ENCODE results near the gene ADAM22.

The ADAM22 gene

GRCh38 chr7:88089561-88089960 lies 155.5 kb downstream of the ADAM22 start:
- POLR2A ChIA-PET, result no interaction called here
- no peaks in the 10 kb centered on the region for H3K36me3 ChIP-seq (ENCODE audit: control insufficient read depth in 2 of 2, insufficient read depth in 1 of 2, low read length in 2 of 2)
- CTCF ChIA-PET, result no interaction called here
- TF ChIP-seq, protein P1, sequence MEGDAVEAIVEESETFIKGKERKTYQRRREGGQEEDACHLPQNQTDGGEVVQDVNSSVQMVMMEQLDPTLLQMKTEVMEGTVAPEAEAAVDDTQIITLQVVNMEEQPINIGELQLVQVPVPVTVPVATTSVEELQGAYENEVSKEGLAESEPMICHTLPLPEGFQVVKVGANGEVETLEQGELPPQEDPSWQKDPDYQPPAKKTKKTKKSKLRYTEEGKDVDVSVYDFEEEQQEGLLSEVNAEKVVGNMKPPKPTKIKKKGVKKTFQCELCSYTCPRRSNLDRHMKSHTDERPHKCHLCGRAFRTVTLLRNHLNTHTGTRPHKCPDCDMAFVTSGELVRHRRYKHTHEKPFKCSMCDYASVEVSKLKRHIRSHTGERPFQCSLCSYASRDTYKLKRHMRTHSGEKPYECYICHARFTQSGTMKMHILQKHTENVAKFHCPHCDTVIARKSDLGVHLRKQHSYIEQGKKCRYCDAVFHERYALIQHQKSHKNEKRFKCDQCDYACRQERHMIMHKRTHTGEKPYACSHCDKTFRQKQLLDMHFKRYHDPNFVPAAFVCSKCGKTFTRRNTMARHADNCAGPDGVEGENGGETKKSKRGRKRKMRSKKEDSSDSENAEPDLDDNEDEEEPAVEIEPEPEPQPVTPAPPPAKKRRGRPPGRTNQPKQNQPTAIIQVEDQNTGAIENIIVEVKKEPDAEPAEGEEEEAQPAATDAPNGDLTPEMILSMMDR (tag by site-specific recombination; IDR thresholded peaks at IDR 0.05), result no peak
- TF ChIP-seq MEIS1 (CRISPR knock-in tag; IDR thresholded peaks at IDR 0.05; ENCODE audit: borderline replicate concordance), result no peak
- TF ChIP-seq, protein P2, sequence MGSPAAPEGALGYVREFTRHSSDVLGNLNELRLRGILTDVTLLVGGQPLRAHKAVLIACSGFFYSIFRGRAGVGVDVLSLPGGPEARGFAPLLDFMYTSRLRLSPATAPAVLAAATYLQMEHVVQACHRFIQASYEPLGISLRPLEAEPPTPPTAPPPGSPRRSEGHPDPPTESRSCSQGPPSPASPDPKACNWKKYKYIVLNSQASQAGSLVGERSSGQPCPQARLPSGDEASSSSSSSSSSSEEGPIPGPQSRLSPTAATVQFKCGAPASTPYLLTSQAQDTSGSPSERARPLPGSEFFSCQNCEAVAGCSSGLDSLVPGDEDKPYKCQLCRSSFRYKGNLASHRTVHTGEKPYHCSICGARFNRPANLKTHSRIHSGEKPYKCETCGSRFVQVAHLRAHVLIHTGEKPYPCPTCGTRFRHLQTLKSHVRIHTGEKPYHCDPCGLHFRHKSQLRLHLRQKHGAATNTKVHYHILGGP (tag by site-specific recombination; IDR thresholded peaks at IDR 0.05), result no peak
- no peak for TF ChIP-seq YY2 (tag by site-specific recombination; IDR thresholded peaks at IDR 0.05)
- TF ChIP-seq ZNF140 (tag by site-specific recombination; IDR thresholded peaks at IDR 0.05), result no peak
- TF ChIP-seq ZNF658 (tag by site-specific recombination; IDR thresholded peaks at IDR 0.05), result no peak
- no peak for TF ChIP-seq GLI2 (tag by site-specific recombination; IDR thresholded peaks at IDR 0.05; ENCODE audit: borderline replicate concordance, low read depth)
- no peak for TF ChIP-seq ZNF548 (tag by site-specific recombination; IDR thresholded peaks at IDR 0.05)
- TF ChIP-seq ZNF768 (tag by site-specific recombination; IDR thresholded peaks at IDR 0.05), result no peak
- TF ChIP-seq ZNF311 (tag by site-specific recombination; IDR thresholded peaks at IDR 0.05; ENCODE audit: borderline replicate concordance), result no peak
- no peak for TF ChIP-seq BCL11A (tag by site-specific recombination; IDR thresholded peaks at IDR 0.05; ENCODE audit: low read depth)
- no peak for TF ChIP-seq ZNF394 (tag by site-specific recombination; IDR thresholded peaks at IDR 0.05; ENCODE audit: borderline replicate concordance)
- TF ChIP-seq ZNF404 (tag by site-specific recombination; IDR thresholded peaks at IDR 0.05), result no peak
- TF ChIP-seq TRIM28 (IDR thresholded peaks at IDR 0.05; ENCODE audit: borderline replicate concordance, low read length), result no peak
- no peak for TF ChIP-seq ZNF677 (tag by site-specific recombination; IDR thresholded peaks at IDR 0.05)
- TF ChIP-seq KLF10 (tag by site-specific recombination; IDR thresholded peaks at IDR 0.05), result no peak
- no peak for TF ChIP-seq ZNF48 (tag by site-specific recombination; IDR thresholded peaks at IDR 0.05)
- H3K4me1 ChIP-seq (ENCODE audit: control insufficient read depth, insufficient read depth, low read length), result peaks cover 17% of the 10 kb centered on the region
- no peaks in the 10 kb centered on the region for H3K9me3 ChIP-seq (ENCODE audit: control insufficient read depth, insufficient read depth, low read depth, low read length)
- no peak overlapping the region for H3K27ac ChIP-seq (ENCODE audit: extremely low read depth, low read depth, low read length)
- H3K4me3 ChIP-seq (ENCODE audit: low read depth, low read length), result no peak overlapping the region

DNA sequence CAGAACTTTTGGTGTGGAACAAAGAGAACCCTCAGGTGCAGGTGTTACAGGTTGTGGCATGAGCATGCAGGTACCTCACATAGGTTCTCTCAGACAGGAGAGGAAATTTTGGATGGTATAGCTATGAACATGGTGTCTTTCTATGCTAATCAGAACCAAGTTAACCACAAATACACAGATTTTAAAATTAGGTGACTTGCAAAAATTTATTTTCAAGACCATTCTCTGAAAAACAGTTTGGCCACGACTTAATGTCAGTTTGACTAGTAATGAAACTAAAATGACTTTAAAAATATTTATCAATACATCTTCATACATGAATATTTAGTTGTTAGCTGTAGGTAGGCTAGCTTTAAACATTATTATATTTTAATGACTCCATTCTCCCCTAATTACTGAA lies 156.2 kb downstream of the ADAM22 start:
- no peak overlapping the region for H3K4me3 ChIP-seq (ENCODE audit: low read depth, low read length)
- H3K9me3 ChIP-seq (ENCODE audit: control insufficient read depth, insufficient read depth, low read depth, low read length), result no peaks in the 10 kb centered on the region
- ChIA-PET CTCF (interaction anchor here (0.6 kb wide), 1 partner anchor 41 kb away, joined by 3 read pairs; no protein-coding TSS in a partner anchor), POLR2A (no interaction called here)
- no peaks in the 10 kb centered on the region for H3K36me3 ChIP-seq (ENCODE audit: control insufficient read depth in 2 of 2, insufficient read depth in 1 of 2, low read length in 2 of 2)
- H3K4me1 ChIP-seq (ENCODE audit: control insufficient read depth, insufficient read depth, low read length), result peaks cover 17% of the 10 kb centered on the region
- H3K27ac ChIP-seq (ENCODE audit: extremely low read depth, low read depth, low read length), result no peak overlapping the region
- TF ChIP-seq ZNF544 (tag by site-specific recombination; IDR thresholded peaks at IDR 0.05), result no peak
- no peak for TF ChIP-seq ZNF423 (tag by site-specific recombination; IDR thresholded peaks at IDR 0.05)
- TF ChIP-seq, protein P2 (tag by site-specific recombination; IDR thresholded peaks at IDR 0.05), result no peak
- no peak for TF ChIP-seq ZNF776 (tag by site-specific recombination; IDR thresholded peaks at IDR 0.05; ENCODE audit: borderline replicate concordance)
- TF ChIP-seq, protein P3, sequence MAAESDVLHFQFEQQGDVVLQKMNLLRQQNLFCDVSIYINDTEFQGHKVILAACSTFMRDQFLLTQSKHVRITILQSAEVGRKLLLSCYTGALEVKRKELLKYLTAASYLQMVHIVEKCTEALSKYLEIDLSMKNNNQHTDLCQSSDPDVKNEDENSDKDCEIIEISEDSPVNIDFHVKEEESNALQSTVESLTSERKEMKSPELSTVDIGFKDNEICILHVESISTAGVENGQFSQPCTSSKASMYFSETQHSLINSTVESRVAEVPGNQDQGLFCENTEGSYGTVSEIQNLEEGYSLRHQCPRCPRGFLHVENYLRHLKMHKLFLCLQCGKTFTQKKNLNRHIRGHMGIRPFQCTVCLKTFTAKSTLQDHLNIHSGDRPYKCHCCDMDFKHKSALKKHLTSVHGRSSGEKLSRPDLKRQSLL (tag by site-specific recombination; IDR thresholded peaks at IDR 0.05), result no peak
- no peak for TF ChIP-seq REPIN1 (tag by site-specific recombination; IDR thresholded peaks at IDR 0.05; ENCODE audit: low read depth)
- no peak for TF ChIP-seq PRDM4 (tag by site-specific recombination; IDR thresholded peaks at IDR 0.05)
- TF ChIP-seq, protein P4, sequence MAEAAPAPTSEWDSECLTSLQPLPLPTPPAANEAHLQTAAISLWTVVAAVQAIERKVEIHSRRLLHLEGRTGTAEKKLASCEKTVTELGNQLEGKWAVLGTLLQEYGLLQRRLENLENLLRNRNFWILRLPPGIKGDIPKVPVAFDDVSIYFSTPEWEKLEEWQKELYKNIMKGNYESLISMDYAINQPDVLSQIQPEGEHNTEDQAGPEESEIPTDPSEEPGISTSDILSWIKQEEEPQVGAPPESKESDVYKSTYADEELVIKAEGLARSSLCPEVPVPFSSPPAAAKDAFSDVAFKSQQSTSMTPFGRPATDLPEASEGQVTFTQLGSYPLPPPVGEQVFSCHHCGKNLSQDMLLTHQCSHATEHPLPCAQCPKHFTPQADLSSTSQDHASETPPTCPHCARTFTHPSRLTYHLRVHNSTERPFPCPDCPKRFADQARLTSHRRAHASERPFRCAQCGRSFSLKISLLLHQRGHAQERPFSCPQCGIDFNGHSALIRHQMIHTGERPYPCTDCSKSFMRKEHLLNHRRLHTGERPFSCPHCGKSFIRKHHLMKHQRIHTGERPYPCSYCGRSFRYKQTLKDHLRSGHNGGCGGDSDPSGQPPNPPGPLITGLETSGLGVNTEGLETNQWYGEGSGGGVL (tag by site-specific recombination; IDR thresholded peaks at IDR 0.05), result no peak
- TF ChIP-seq ZNF530 (tag by site-specific recombination; IDR thresholded peaks at IDR 0.05; ENCODE audit: low read depth), result no peak

All from HEK293 (cell line).